Stimulated activated CD4-positive, alpha-beta T cell treated with anti-CD3 and anti-CD28 coated beads, Interleukin-15, amount 100 ng/mL, for 48 hours (primary cell): Measurements from ENCODE around the gene TRIO.

Experiments used
- DNase-seq, 2 donors: peaks; one replicate each; pipeline ENCODE4 v3.0.0-alpha.2; 2020; ENCODE audit warnings: low read depth in 2 of 2

TRIO gene

DNA sequence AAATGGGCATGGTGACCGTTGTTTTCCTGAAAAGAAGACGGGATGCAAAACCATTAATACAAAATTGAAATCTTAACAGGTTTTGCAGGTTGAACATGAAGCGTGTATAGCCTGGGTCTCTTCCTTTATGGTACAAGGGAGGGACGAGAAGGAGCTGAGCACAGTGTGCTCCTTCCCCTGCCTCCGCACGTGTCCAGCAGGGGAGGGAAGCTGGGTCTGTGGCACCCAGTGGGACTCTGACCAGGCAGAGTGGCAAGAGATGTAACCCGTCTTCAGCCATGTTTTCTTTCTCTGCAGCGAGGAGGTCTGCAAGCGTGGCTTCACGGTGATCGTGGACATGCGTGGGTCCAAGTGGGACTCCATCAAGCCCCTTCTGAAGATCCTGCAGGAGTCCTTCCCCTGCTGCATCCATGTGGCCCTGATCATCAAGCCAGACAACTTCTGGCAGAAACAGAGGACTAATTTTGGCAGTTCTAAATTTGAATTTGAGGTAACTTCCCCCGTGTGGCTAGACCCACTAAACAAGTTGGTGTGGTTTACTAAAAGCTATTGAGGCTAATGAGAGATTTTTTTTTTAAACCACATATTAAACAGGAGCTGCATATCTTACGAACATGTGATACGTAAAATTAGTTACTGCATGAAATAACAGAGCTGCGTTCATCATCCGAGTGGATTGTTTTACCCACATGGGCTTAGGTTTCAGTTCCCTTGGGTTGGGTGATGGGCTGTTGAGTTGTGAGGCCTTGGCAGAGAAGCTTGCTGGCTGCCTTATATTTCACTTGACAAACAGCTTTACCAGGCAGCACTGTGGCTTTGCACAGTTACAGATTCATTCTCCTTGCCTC is 143.7 kb downstream of the TRIO start:
- DNase-seq, result no peak

- no peak for DNase-seq
Observed at GRCh38 chr5:14292766-14293658, 149.9 kb downstream of the TRIO start.

DNA sequence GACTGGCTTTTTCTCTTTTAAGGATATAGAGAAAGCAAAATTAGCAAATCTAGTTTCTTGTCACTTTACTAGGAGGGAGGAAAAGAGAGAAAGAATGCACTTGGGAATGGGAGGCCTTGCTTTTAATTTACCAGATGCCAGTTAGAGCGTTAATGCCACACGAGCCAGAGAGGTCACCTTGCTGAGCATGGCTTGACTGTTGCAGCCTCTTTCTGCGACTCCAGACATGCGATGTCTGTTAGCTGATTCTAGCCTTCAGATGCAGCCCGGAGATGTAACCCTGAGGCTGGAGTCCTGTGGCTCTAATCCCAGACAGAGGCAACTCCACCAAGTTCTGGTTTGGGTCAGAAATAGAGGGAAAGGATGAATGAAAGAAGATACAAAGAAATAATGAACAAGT is 152.5 kb downstream of the TRIO start:
- DNase-seq, result no peak

DNA sequence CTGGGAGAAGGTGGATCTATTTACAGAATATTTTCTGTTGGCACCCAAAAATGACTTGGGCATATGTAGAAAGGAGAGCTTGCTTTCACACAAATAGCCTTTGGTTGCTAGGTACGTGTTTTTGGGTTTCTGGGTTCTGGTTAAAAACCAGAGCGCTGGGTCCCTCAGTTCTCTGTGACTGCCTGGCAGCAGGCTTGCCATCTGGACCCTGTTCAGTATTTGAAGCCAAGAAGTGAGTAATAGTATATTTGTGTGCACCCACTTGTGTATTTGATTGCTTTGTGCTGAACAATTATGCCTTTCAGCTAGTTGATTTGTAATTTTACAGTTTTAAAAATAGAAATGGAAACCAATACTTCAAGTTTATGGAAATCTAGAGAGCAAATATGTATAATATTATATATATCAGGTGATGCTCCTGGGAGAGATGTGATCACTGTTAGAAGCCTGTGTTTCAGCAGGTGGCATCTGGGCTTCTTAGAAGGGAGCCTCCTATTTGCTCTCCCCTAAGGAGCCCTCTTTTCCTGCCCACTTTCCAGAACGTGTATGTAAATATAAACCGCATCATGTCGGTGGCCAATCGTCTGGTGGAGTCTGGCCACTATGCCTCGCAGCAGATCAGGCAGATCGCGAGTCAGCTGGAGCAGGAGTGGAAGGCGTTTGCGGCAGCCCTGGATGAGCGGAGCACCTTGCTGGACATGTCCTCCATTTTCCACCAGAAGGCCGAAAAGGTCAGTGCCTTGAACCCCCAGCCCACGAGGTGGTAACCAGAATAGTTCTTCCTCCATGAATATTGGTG is 153.6 kb downstream of the TRIO start:
- no peak for DNase-seq

DNA sequence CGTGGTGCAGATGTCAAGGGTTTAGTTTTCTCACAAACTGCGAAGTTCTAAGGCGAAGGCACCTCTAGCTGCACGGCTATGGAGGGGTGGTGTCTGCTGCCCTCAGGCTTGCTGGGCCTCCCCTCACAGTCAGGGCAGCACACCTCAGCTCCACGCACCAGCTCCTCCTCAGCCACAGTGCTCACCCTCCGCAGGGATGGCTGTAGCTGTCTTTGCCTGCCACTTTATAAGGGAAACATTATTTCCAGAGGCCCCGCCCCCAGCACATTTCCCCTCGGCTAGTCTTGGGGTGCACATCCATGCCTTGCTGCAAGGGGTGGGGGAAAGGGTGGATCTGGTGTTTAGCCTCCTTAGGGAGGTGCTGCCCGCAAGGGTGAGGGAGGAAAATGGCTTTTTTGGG is 154.6 kb downstream of the TRIO start:
- DNase-seq, result no peak

DNA sequence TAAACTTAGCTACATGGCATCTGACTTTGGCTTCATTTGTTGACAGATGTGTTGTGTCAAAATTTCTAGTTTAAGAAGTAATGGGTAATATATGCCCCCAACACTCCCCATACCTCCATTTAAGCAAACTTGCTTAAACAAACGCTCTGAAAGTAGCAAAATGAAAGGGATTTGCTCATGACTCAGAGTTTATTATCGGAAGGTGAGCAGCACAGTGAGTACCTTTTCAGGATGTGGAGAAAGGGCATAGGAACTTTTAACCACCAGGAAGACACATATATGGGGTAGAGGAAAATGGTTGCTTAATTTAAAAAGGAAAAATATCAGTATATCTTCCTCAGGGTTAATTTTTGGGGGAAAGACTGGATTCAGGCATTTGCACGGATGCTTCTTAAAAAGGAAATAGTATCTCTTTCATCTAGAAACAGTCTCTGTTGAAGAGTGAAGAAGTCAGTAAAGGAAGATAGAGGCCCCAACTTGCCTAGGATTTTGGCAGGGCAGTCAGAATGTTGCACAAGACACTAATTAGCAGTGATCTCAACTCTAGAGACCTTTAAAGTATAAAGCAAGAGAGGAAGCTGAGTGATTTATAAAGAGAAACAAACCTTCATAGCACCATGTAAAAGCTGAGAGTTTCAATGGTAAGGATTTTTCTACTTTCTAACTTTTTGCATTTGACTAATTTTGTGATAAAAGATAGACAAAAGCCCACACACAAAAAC is 155.1 kb downstream of the TRIO start:
- DNase-seq, result no peak

- no peak for DNase-seq
Observed at GRCh38 chr5:14299666-14300065, 156.5 kb downstream of the TRIO start.

- DNase-seq, result no peak
Observed at GRCh38 chr5:14301186-14301585, 158.0 kb downstream of the TRIO start.

DNA sequence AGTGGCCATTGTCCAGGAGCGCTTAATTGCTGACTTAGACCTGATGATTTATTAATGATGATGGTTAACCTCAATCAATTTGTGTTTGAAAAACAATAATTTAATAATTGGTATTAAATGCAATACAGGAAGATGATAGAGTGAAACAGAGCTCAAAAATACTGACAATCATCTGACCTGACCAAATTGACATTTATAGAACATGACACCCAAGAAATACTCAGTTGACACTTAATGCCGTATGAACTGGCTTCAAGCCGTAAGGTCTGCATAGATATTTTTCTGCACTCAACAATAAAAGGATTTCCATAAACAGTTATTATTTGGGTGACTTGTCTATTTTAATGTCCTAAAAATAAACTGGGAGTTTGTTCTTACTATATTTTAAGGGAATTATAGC is 159.2 kb downstream of the TRIO start:
- DNase-seq, result no peak

DNA sequence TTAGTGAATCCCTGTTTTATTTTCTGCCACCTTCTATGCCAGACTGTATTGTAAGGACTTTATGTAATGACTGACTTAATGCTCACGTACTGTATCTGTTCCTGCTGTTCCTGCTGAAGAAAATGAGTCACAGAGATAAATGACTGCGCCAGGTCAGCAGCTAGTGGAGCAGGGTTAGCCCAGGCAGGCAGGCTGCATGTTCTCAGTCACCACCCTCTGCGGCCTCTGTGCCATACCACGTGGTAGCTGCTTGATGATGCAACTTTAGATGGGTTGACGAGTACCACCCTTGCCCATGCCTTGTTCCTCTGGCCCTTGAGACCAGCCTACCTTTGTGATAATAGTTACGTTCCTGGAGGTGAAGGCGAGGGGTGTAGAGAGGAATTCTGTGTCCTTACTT is 161.9 kb downstream of the TRIO start:
- DNase-seq, result no peak

DNA sequence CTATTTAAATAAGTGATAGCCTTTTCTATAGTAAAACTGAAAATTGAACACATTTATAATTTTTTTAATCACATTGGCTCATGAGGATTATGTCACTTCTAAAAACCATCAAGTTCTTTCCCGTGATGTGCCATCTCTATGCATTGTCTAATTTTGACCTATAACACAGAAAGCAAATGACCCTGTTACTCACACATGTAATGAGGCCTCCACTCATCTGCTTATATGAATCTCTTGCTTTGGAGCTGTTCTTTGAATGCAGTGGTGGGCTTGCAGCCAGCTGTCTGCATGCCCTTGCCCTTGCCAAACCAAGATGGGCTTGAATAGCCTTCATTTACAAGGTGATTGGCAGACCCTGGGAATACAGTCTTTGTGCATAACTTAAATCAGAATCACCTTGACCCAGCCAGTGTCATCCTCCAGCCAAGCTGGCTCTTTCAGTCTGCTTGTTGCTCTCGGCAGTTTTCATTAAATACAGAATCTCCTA is 163.2 kb downstream of the TRIO start:
- DNase-seq, result no peak

DNA sequence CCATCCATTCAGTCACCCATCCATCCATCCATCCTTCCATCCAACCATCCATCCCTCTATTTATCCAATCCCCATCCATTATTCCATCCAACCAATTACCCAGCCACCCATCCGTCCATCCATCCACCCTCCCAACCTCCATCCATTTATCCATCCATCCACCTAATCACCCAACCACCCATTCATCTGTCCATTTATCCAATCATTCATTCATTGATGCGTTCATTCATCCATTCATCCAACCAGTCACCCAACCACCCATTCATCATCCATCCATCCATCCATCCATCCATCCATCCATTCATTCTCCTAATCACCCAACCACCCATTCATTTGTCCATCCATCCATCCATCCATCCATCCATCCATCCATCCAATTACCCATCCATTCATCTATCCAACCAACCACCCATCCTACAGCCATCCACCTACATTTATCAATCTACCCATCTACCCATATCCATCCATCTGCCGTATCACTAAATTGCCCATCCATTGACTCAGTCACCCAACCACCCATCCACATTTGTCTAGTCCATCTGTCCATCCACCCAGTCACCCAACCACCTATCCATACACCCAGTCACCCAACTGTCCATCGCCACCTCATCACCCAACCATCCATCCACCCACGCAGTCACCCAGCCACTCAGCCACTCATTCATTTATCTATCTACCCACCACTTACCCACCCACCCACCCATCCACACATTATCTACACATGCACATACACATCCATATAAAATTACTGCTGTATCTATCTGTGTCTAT is 165.4 kb downstream of the TRIO start:
- DNase-seq, result no peak

DNA sequence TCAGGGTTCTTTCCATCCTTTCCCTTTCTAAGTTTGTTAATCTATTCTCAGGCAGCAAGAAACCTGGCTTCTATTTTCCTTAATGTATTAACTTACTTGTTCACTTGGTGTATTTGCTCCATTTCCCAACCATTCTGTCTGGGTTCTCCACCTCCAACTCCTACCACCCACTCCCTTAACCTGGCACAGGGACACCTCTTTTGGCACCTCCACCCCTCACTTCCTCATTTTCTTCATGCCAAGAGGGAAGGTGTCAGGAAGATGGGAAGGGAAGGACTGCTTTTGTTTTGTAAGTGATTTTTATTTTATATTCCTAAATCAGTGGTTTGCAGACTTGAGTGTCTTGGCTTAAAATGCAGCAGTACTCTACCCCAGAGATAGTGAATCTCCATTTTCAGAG is 166.1 kb downstream of the TRIO start:
- DNase-seq, result no peak

- DNase-seq, result no peak
Observed at GRCh38 chr5:14309878-14310531, 166.9 kb downstream of the TRIO start.

DNA sequence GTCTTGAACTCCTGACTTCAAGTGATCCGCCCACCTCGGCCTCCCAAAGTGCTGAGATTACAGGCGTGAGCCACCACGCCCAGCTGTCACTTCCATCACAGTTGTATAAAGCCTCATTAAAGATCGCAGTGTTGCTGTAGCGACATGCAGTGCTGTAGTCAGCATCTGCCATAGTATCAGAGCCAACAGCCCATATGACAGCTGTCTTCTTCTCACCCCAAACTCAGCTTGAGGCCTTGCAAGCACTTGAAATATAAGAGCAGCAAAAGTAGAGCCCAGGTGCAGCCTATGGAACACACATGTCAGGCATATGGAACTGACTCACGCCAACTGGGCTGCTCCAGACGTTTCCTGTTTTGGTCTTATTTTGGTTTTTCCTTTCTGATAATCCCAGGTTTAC is 167.8 kb downstream of the TRIO start:
- DNase-seq, result no peak

DNA sequence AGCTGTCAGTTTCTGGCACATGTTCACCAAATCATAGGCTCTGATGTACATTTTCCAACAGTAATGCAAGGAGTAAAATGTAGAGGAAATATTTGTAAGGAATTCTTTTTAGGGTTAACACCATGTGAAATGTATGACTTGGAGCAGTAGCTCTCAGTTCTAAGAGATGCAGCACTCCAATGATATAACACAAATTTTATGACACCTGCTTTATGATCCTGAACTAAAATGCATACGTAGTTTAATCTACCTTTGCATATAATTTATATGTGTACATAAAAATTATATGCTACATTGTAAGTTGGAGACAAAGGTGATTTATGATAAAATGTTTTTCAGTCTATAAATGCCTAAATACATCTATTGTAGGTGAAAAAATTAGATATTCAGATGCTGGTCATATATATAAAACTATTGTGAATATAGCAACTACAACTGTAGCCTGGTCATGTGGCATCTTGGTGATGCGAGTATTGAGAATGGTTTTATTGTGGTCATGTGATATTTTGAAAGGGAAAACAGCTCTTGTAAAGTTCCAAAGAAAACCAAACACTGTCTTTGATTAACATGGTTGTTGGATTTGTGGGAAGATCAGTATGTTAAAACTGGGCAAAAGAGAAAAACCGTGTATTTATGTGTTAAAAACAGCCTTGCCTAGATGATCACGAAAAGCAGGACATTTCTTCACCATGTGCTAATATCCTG is 171.0 kb downstream of the TRIO start:
- DNase-seq, result no peak

DNA sequence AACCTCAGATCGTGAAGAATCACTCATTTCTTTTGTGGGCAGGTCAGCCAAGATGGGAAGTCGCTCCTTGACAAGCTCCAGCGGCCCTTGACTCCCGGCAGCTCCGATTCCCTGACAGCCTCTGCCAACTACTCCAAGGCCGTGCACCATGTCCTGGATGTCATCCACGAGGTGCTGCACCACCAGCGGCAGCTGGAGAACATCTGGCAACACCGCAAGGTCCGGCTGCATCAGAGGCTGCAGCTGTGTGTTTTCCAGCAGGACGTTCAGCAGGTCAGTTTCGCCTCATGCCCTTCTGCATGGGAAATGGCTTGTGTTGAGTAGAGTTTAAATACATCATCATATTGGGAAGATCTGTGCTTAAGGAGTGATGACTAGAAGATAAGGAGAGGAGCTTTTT is 173.3 kb downstream of the TRIO start:
- no peak for DNase-seq

DNA sequence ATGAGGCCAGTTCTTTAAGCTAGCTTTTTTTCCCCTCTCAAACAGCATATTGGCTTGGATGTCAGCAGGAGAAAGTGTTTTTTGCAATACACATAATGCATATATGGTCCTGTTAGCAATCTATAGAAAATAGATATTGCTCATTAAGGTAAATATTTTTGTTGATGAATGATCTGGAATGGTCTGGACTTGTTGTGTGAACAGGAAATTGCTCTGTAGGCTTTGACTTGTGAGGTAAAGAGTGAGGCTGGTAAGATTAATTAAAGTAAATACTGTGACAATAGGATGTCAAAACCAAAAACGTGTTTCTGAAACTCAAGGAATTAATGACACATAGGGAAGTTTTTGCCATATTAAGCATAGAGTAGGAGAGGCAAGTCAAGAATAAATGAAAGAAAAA is 176.0 kb downstream of the TRIO start:
- no peak for DNase-seq

DNA sequence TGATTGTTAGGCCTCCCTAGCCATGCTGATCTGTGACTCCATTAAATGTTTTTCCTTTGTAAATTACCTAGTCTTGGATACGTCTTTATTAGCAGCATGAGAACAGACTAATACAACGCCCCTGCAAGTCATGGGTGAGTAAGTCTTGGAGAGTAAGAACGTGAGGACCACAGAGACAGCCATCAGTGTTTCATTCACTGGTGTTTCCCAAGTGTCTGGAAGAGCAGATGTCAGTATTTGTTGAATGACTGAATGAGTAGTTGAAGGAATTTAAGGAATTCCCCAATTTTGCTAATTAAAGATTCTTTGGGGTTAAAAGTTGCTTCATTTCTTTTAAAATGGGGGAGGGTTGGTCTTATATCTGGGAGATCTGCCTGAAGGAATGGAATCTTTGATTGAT is 178.8 kb downstream of the TRIO start:
- no peak for DNase-seq
